ENCODE results near the gene NLN. TPM values are rescaled to one million over a fixed set of nuclear protein-coding genes. Genes with fewer than 3 reads are reported as not detected.
A peak's percentile ranks its signal among the peaks of the same experiment; 100 is the strongest.
"Not testable (repeated sequence)": the region's sequence is repeated elsewhere in the genome, so short reads cannot be mapped to it uniquely, and the experiment has no call there.

NLN gene
- total RNA-seq (1 to 10 TPM; 1.5 to 7.6 (median 4.1) TPM), total RNA-seq (2.0 to 67.8 (median 6.5) reads per million in 29 experiments)
- total RNA-seq (2013), result 3.3 TPM

DNA sequence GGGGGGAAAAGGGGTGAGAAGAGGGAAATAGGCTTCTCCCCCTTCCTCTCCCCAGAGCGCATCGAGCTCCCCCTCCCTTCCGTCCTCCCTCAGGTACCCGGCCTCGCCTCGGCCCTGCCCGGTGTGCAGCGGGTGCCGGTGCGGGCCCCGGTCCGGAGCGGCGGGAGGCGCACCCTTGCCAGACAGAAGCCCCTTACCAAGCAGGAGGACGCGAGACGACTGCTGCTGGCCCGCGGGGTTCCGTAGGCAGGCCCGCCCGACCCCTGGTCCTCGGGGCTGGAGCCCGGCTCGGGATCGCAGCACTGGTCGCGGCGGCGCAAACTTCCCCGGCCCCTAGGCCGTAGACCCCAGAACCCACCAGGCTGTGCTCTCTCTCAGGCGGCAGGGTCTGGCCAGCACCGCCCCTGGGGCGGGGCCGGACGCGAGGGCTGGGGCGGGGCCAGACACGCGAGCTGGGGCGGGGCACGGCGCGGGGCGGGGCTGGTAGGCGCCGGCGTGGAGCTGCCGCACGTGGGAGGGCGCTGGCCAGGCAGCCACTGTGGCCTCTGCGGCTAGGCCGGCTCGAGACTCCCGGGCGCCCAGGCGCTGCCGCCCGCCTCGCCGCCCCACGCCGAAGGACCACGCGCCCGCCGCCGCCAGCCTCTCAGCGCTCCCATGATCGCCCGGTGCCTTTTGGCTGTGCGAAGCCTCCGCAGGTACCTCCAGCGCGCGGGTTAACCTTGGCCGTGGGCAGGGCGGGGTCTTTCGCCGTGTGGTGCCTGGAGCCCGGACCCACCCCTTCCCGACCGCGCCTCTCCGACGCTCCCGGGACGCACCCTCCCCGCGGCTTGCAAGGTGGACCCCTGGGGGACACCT lies at the start of gene NLN, which contains the start of gene SGTB:
NLN (plus strand) TSS at position 486 of the 855 bp plus-strand sequence; CDS start at position 655, 169 bp downstream.
SGTB (minus strand) TSS at position 390 of the 855 bp plus-strand sequence. CDS start 1,302 bp downstream, outside the sequence.
- ATAC-seq (replicated peaks in 1 of 4), result peak; percentile 89 to 96 (median 94)
- peaks cover 0 to 9% of the 10 kb centered on the region in 2 donors for H3K36me3 ChIP-seq (ENCODE audit: control insufficient read depth in 2 of 2, extremely low read depth in 1 of 2, insufficient read depth in 1 of 2, low read length in 1 of 2)
- ChIA-PET POLR2A (no interaction called here), CTCF (interaction anchor here in 1 of 2 donors (0.8 kb wide), 1 partner anchor 419 kb away, joined by 3 read pairs; no protein-coding TSS in a partner anchor)
- H3K4me1 Mint-ChIP-seq, result peaks cover 15 to 20% (median 19%) of the 10 kb centered on the region in 3 donors
- no peaks in the 10 kb centered on the region for H3K9me3 ChIP-seq
- peak within 1 kb of the TSS; percentile 83 to 92 for H3K4me3 ChIP-seq (ENCODE audit: control insufficient read depth in 1 of 2, extremely low read depth in 1 of 2, low read length in 1 of 2)
- peak; percentile 57 to 90 (median 79) for DNase-seq
- H3K27ac ChIP-seq (ENCODE audit: low read length), result peak within 1 kb of the TSS; percentile 86
- WGBS (ENCODE audit: insufficient coverage), result under 1% methylated on average over 84 of the region's 92 CpGs
- peaks cover 29 to 35% of the 10 kb centered on the region in 2 experiments for H3K4me1 ChIP-seq (ENCODE audit: control insufficient read depth in 1 of 2, extremely low read depth in 1 of 2, insufficient read depth in 2 of 2, low read length in 2 of 2)
- H3K27me3 ChIP-seq (replicated peaks in 1 of 2; ENCODE audit: control insufficient read depth in 2 of 2, extremely low read depth in 1 of 2, insufficient read depth in 2 of 2, low read length in 1 of 2), result no peaks in the 10 kb centered on the region
- peak within 1 kb of the TSS; percentile 49 to 91 for H3K27ac Mint-ChIP-seq
- H3K36me3 Mint-ChIP-seq, result no peaks in the 10 kb centered on the region
- no peaks in the 10 kb centered on the region for H3K27me3 Mint-ChIP-seq
- H3K4me3 Mint-ChIP-seq, result peak within 1 kb of the TSS in 2 of 3 donors; percentile 85 to 96
- no peaks in the 10 kb centered on the region for H3K9me3 Mint-ChIP-seq

DNA sequence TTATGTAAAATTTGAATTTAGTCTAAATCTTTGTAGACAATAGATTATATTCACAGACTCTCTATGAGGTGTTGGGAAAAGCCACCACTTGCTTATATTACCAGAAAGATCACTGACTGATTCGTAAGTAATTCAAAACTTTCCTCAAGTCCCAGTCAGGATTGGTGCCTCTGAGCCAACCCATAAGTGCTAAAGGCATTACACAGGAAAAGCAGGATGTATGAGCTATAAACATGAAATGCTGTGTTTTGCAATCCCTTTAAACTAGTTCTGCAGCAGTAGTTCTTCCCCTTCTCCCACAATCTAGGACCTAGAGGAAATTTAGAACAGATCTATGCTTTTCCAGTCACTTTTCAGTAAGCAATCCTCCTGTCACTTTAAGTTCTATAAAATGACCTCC lies 49.2 kb upstream of the NLN start:
- H3K4me3 ChIP-seq (ENCODE audit: control insufficient read depth in 1 of 2, extremely low read depth in 1 of 2, low read length in 1 of 2), result no peak overlapping the region
- ATAC-seq (replicated peaks in 1 of 4), result no peak
- peaks cover 5 to 69% of the 10 kb centered on the region in 2 donors for H3K36me3 ChIP-seq (ENCODE audit: control insufficient read depth in 2 of 2, extremely low read depth in 1 of 2, insufficient read depth in 1 of 2, low read length in 1 of 2)
- ChIA-PET CTCF (no interaction called here), POLR2A (no interaction called here)
- peak overlapping the region in 1 of 2 donors; percentile 72 for H3K27ac Mint-ChIP-seq
- WGBS (ENCODE audit: insufficient coverage), result no CpG with 5 or more reads among the region's 1 CpG
- no peak overlapping the region for H3K27ac ChIP-seq (ENCODE audit: low read length)
- H3K4me1 Mint-ChIP-seq, result peaks cover 24 to 26% (median 24%) of the 10 kb centered on the region in 3 donors
- H3K4me3 Mint-ChIP-seq, result no peak overlapping the region
- H3K9me3 ChIP-seq, result no peaks in the 10 kb centered on the region
- H3K27me3 ChIP-seq (replicated peaks in 1 of 2; ENCODE audit: control insufficient read depth in 2 of 2, extremely low read depth in 1 of 2, insufficient read depth in 2 of 2, low read length in 1 of 2), result no peaks in the 10 kb centered on the region
- peaks cover 65% of the 10 kb centered on the region for H3K36me3 Mint-ChIP-seq
- no peak for DNase-seq
- H3K27me3 Mint-ChIP-seq, result no peaks in the 10 kb centered on the region
- H3K9me3 Mint-ChIP-seq, result no peaks in the 10 kb centered on the region
- no peaks in the 10 kb centered on the region for H3K4me1 ChIP-seq (ENCODE audit: control insufficient read depth in 1 of 2, extremely low read depth in 1 of 2, insufficient read depth in 2 of 2, low read length in 2 of 2)

DNA sequence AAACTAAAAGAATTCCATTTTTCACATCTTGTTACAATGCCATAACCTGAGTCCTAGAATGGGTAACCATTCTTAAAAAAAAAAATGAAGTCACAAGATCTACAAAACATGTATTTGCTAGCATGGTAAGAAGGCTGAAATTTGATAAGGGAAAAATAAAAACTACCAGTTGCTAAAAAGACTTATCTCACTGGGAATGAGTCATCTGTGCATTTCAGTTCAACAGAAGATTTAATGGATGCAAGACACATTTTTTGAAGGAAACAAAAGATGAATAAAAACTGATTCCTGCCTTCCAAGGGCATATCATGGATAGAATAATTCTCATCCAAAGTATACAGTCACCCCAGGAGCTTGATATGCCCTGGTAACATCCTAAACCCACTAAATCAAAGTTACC lies 47.3 kb upstream of the NLN start:
- Mint-ChIP-seq H3K4me1 (peaks cover 43 to 46% (median 44%) of the 10 kb centered on the region in 3 donors), H3K27me3 (no peaks in the 10 kb centered on the region), H3K27ac (peak overlapping the region; percentile 50 to 75), H3K36me3 (peaks cover 78% of the 10 kb centered on the region), H3K9me3 (no peaks in the 10 kb centered on the region), H3K4me3 (no peak overlapping the region)
- ChIA-PET CTCF (no interaction called here), POLR2A (interaction anchor here in 1 of 2 donors (0.6 kb wide), 1 partner anchor 84 kb away, joined by 3 read pairs; no protein-coding TSS in a partner anchor)
- peaks cover 8 to 63% of the 10 kb centered on the region in 2 donors for H3K36me3 ChIP-seq (ENCODE audit: control insufficient read depth in 2 of 2, extremely low read depth in 1 of 2, insufficient read depth in 1 of 2, low read length in 1 of 2)
- H3K4me3 ChIP-seq (ENCODE audit: control insufficient read depth in 1 of 2, extremely low read depth in 1 of 2, low read length in 1 of 2), result no peak overlapping the region
- no peaks in the 10 kb centered on the region for H3K9me3 ChIP-seq
- no peaks in the 10 kb centered on the region for H3K4me1 ChIP-seq (ENCODE audit: control insufficient read depth in 1 of 2, extremely low read depth in 1 of 2, insufficient read depth in 2 of 2, low read length in 2 of 2)
- DNase-seq, result no peak
- H3K27ac ChIP-seq (ENCODE audit: low read length), result no peak overlapping the region
- no peaks in the 10 kb centered on the region for H3K27me3 ChIP-seq (replicated peaks in 1 of 2; ENCODE audit: control insufficient read depth in 2 of 2, extremely low read depth in 1 of 2, insufficient read depth in 2 of 2, low read length in 1 of 2)
- ATAC-seq (replicated peaks in 1 of 4), result no peak

DNA sequence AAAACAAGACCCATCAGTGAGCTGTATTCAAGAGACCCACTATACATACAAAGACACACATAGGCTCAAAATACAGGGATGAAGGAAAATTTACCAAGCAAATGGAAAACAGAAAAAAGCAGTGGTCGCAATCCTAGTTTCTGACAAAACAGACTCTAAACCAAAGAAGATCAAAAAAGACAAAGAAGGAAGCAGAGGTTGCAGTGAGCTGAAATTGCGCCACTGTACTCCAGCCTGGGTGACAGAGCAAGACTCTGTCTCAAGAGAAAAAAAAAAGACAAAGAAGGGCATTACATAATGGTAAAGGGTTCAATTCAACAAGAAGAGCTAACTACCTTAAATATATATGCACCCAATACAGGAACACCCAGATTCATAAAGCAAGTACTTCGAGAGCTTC lies 45.9 kb upstream of the NLN start:
- H3K9me3 Mint-ChIP-seq, result not testable (repeated sequence)
- POLR2A ChIA-PET, result interaction anchor here in 1 of 2 donors (0.9 kb wide), 1 partner anchor 9 kb away, joined by 3 read pairs; no protein-coding TSS in a partner anchor

DNA sequence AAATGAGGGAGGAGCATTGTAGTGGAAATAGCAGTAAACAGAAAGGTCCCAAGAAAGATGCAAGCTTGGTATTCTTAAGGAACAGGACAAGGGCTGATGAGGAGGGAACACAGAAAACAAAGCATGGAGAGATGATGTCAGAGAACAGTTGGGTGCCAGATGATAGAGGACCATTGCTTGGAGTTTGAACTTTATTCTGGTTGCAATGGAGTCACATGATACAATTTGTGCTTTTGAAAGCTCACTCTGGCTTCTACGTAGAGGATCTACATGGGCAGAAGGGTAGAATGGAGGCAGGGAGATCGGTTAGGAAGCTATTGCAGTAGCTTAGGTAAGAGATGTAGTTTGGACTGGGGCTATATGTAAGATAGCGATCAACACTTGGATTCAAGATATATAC lies 39.9 kb upstream of the NLN start:
- Histone ChIP-seq H3K36me3 (ENCODE audit: control insufficient read depth in 2 of 2, extremely low read depth in 1 of 2, insufficient read depth in 1 of 2, low read length in 1 of 2) (peaks cover 16 to 61% of the 10 kb centered on the region in 2 donors), H3K4me1 (ENCODE audit: control insufficient read depth in 1 of 2, extremely low read depth in 1 of 2, insufficient read depth in 2 of 2, low read length in 2 of 2) (no peaks in the 10 kb centered on the region), H3K27ac (ENCODE audit: low read length) (no peak overlapping the region), H3K9me3 (no peaks in the 10 kb centered on the region), H3K4me3 (ENCODE audit: control insufficient read depth in 1 of 2, extremely low read depth in 1 of 2, low read length in 1 of 2) (no peak overlapping the region), H3K27me3 (replicated peaks in 1 of 2; ENCODE audit: control insufficient read depth in 2 of 2, extremely low read depth in 1 of 2, insufficient read depth in 2 of 2, low read length in 1 of 2) (no peaks in the 10 kb centered on the region)
- ATAC-seq (replicated peaks in 1 of 4) (no peak), DNase-seq (no peak)
- peaks cover 42 to 57% (median 52%) of the 10 kb centered on the region in 3 donors for H3K4me1 Mint-ChIP-seq
- H3K27ac Mint-ChIP-seq, result peak overlapping the region in 1 of 2 donors; percentile 4
- POLR2A ChIA-PET, result no interaction called here
- peaks cover 79% of the 10 kb centered on the region for H3K36me3 Mint-ChIP-seq
- no peaks in the 10 kb centered on the region for H3K27me3 Mint-ChIP-seq
- H3K9me3 Mint-ChIP-seq, result no peaks in the 10 kb centered on the region
- no peak overlapping the region for H3K4me3 Mint-ChIP-seq
- 97% methylated on average over 3 of the region's 3 CpGs for WGBS (ENCODE audit: insufficient coverage)
- CTCF ChIA-PET, result no interaction called here

More for the DNA sequence above, 45.9 kb upstream of the NLN start:
- not testable (repeated sequence) for ATAC-seq (replicated peaks in 1 of 4); DNase-seq; H3K27me3 ChIP-seq (replicated peaks in 1 of 2; ENCODE audit: control insufficient read depth in 2 of 2, extremely low read depth in 1 of 2, insufficient read depth in 2 of 2, low read length in 1 of 2); H3K4me1 ChIP-seq (ENCODE audit: control insufficient read depth in 1 of 2, extremely low read depth in 1 of 2, insufficient read depth in 2 of 2, low read length in 2 of 2); H3K9me3 ChIP-seq; H3K27ac ChIP-seq (ENCODE audit: low read length); H3K4me3 ChIP-seq (ENCODE audit: control insufficient read depth in 1 of 2, extremely low read depth in 1 of 2, low read length in 1 of 2); H3K27me3 Mint-ChIP-seq
- H3K4me3 Mint-ChIP-seq, result peak overlapping the region in 1 of 3 donors; percentile 17
- peaks cover 48 to 59% (median 55%) of the 10 kb centered on the region in 3 donors for H3K4me1 Mint-ChIP-seq
- no CpG with 5 or more reads among the region's 3 CpGs for WGBS (ENCODE audit: insufficient coverage)
- CTCF ChIA-PET, result interaction anchor here in 1 of 2 donors (0.6 kb wide), 1 partner anchor 1569 kb away, joined by 5 read pairs; no protein-coding TSS in a partner anchor
- peak overlapping the region; percentile 84 to 85 for H3K27ac Mint-ChIP-seq
- H3K36me3 Mint-ChIP-seq, result peaks cover 79% of the 10 kb centered on the region
- H3K36me3 ChIP-seq (ENCODE audit: control insufficient read depth in 2 of 2, extremely low read depth in 1 of 2, insufficient read depth in 1 of 2, low read length in 1 of 2), result peaks cover 8 to 63% of the 10 kb centered on the region in 2 donors

DNA sequence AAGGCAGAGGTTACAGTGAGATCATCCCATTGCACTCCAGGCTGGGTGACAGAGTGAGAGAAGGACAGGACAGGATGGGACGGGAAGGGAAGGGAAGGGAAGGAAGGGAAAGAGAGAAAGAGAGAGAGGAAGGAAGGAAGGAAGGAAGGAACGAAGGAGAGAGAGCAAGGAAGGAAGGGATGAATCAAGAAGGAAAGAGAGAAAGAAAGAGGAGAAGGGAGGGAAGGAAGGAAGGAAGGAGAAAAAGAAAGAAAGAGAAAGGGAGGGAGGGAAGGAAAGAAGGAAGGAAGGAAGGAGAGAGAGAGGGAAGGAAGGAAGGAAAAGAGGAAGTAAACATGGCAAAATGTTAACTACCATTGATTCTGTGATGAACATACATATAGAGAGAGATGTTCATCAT lies 28.9 kb upstream of the NLN start:
- Histone ChIP-seq H3K4me3 (ENCODE audit: control insufficient read depth in 1 of 2, extremely low read depth in 1 of 2, low read length in 1 of 2) (no peak overlapping the region), H3K27me3 (replicated peaks in 1 of 2; ENCODE audit: control insufficient read depth in 2 of 2, extremely low read depth in 1 of 2, insufficient read depth in 2 of 2, low read length in 1 of 2) (no peaks in the 10 kb centered on the region), H3K4me1 (ENCODE audit: control insufficient read depth in 1 of 2, extremely low read depth in 1 of 2, insufficient read depth in 2 of 2, low read length in 2 of 2) (no peaks in the 10 kb centered on the region), H3K27ac (ENCODE audit: low read length) (no peak overlapping the region), H3K36me3 (ENCODE audit: control insufficient read depth in 2 of 2, extremely low read depth in 1 of 2, insufficient read depth in 1 of 2, low read length in 1 of 2) (peaks cover 0 to 52% of the 10 kb centered on the region in 2 donors), H3K9me3 (no peaks in the 10 kb centered on the region)
- Mint-ChIP-seq H3K27me3 (no peaks in the 10 kb centered on the region), H3K9me3 (no peaks in the 10 kb centered on the region), H3K36me3 (peaks cover 30% of the 10 kb centered on the region), H3K4me1 (peaks cover 7 to 22% (median 9%) of the 10 kb centered on the region in 3 donors), H3K27ac (no peak overlapping the region), H3K4me3 (no peak overlapping the region)
- ChIA-PET CTCF (no interaction called here), POLR2A (interaction anchor here (0.6 kb wide), 2 partner anchors 20 to 547 kb away, joined by 3 to 4 read pairs; no protein-coding TSS in a partner anchor)
- 100% methylated on average over 2 of the region's 2 CpGs for whole genome bisulfite sequencing (ENCODE audit: insufficient coverage)
- no peak for DNase-seq
- no peak for ATAC-seq (replicated peaks in 1 of 4)

Data from T-cell (primary cell).